Prostate gland (tissue), 2 donors: ENCODE data around the gene PEX14.

Experiments used
- CTCF ChIP-seq, 4 experiments: fragments of 200-600 bp in 2 of 4; fragments of 450-650 bp in 2 of 4; sonication (generic) in 2 of 4; IDR thresholded peaks; 1 replicate in 3 of 4; 2 replicates in 1 of 4; pipeline ENCODE4 v1.5.1; 2016 to 2019; ENCODE audit warnings: antibody characterized with exemption in 4 of 4, mild to moderate bottlenecking in 2 of 4, moderate library complexity in 2 of 4
- POLR2A ChIP-seq: fragments of 450-650 bp; IDR thresholded peaks from one replicate; pipeline ENCODE4 v1.6.1; 2016; ENCODE audit warnings: antibody characterized with exemption, mild to moderate bottlenecking
- POLR2AphosphoS5 ChIP-seq: sonication (generic); formaldehyde crosslinking; IDR thresholded peaks from one replicate; pipeline ENCODE4 v1.6.1; 2017; ENCODE audit warnings: antibody characterized with exemption

GRCh38 chr1:10450836-10451235 lies 23.9 kb upstream of the PEX14 start:
- no peak for TF ChIP-seq POLR2AphosphoS5
- TF ChIP-seq CTCF (IDR thresholded peaks at IDR 0.05): no peak
- TF ChIP-seq POLR2A: no peak
